Nephron progenitor cell (in vitro differentiated cells): ENCODE results near the gene TALDO1.
A peak's percentile ranks its signal among the peaks of the same experiment; 100 is the strongest.

Source experiments
- DNase-seq: peaks from one replicate; pipeline ENCODE4 v3.0.0; 2021
- H3K27ac Mint-ChIP-seq: 2 replicates; pipeline ENCODE4 v1.8.0; 2021; ENCODE audit warnings: mild to moderate bottlenecking, moderate library complexity, mixed read lengths
- H3K27me3 Mint-ChIP-seq: 2 replicates; pipeline ENCODE4 v1.8.0; 2021; ENCODE audit warnings: mild to moderate bottlenecking, low read depth, mixed read lengths; ENCODE audit not compliant: poor library complexity
- H3K36me3 Mint-ChIP-seq: 2 replicates; pipeline ENCODE4 v1.8.0; 2021; ENCODE audit warnings: low read depth, mixed read lengths
- H3K4me1 Mint-ChIP-seq: 2 replicates; pipeline ENCODE4 v1.8.0; 2021; ENCODE audit warnings: mixed read lengths
- H3K4me3 Mint-ChIP-seq: 2 replicates; pipeline ENCODE4 v1.8.0; 2021; ENCODE audit warnings: mild to moderate bottlenecking, moderate library complexity, mixed read lengths
- H3K9me3 Mint-ChIP-seq: 2 replicates; pipeline ENCODE4 v1.8.0; 2021; ENCODE audit warnings: mild to moderate bottlenecking, moderate library complexity, mixed read lengths
- TF ChIP-seq, protein P1 (sequence below): fragments of 200-600 bp; sonication (generic); IDR thresholded peaks from 2 replicates; pipeline ENCODE4 v1.5.0; 2021; ENCODE audit warnings: antibody characterized with exemption

Gene TALDO1

DNA sequence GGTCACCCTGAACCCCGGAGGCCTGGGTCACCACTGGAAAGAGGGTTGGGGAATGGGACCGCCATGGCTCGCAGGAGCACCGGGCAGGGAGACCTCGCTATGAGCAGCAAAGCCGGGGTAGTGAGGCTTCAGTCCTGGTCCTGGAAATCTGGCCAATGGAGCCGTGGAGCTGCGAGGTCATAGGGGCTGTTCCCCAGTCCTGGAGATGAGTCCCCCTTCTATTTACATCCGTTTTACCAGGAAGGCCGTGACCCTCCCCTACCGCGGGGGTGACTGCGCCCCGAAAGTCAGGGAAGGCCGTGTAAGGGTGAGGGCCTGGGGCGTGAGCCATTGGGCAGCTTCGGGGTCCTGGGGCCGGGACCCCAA lies 57.3 kb downstream of the TALDO1 start:
- DNase-seq = no peak
- TF ChIP-seq, protein P1, sequence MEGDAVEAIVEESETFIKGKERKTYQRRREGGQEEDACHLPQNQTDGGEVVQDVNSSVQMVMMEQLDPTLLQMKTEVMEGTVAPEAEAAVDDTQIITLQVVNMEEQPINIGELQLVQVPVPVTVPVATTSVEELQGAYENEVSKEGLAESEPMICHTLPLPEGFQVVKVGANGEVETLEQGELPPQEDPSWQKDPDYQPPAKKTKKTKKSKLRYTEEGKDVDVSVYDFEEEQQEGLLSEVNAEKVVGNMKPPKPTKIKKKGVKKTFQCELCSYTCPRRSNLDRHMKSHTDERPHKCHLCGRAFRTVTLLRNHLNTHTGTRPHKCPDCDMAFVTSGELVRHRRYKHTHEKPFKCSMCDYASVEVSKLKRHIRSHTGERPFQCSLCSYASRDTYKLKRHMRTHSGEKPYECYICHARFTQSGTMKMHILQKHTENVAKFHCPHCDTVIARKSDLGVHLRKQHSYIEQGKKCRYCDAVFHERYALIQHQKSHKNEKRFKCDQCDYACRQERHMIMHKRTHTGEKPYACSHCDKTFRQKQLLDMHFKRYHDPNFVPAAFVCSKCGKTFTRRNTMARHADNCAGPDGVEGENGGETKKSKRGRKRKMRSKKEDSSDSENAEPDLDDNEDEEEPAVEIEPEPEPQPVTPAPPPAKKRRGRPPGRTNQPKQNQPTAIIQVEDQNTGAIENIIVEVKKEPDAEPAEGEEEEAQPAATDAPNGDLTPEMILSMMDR = no peak
- Mint-ChIP-seq H3K4me3 (peak overlapping the region; percentile 78), H3K9me3 (no peaks in the 10 kb centered on the region), H3K36me3 (no peaks in the 10 kb centered on the region), H3K27ac (no peak overlapping the region), H3K4me1 (peaks cover 19% of the 10 kb centered on the region), H3K27me3 (no peaks in the 10 kb centered on the region)

DNA sequence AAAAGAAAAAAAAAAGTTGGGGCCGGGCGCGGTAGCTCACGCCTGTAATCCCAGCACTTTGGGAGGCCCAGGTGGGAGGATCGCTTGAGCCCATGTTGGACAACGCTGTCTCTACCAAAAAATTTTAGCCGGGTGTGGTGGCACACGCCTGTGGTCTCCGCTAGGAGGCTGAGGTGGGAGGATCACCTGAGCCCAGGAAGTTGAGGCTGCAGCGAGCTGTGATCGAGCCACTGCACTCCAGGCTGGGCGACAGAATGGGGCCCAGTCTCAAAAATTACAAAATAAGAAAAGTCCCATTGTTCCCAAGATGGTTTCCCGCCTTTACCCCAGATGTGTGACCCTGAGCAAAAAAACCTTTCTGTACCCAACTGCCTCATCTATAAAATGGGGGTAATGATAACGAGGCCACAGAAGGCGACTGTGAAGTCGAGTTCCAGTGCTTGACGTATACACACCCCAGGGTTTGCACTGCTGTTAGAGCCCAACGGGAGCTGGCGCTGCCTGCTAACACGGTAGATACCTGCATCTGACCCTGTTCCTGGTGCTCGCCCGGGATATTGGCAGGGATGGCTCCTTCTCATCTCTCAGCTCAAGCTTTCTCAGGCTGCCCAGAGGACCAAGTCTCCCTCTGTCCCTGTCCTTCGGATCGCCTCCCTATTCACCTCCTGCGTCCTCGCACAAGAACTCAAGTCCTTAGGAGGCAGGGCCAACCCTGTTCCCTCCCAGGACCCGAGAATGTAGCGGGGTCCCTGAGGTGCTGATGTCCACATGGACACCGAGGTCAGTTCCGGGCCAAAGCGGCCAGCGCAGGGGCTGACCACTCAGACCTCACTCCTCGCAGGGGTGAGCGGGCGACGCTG lies 61.4 kb downstream of the TALDO1 start:
- H3K27ac Mint-ChIP-seq = peak overlapping the region; percentile 100
- H3K4me3 Mint-ChIP-seq = peak overlapping the region; percentile 96
- H3K4me1 Mint-ChIP-seq = peaks cover 36% of the 10 kb centered on the region
- H3K36me3 Mint-ChIP-seq = peaks cover 24% of the 10 kb centered on the region
- DNase-seq = no peak
- H3K9me3 Mint-ChIP-seq = no peaks in the 10 kb centered on the region
- TF ChIP-seq, protein P1 = no peak
- no peaks in the 10 kb centered on the region for H3K27me3 Mint-ChIP-seq

DNA sequence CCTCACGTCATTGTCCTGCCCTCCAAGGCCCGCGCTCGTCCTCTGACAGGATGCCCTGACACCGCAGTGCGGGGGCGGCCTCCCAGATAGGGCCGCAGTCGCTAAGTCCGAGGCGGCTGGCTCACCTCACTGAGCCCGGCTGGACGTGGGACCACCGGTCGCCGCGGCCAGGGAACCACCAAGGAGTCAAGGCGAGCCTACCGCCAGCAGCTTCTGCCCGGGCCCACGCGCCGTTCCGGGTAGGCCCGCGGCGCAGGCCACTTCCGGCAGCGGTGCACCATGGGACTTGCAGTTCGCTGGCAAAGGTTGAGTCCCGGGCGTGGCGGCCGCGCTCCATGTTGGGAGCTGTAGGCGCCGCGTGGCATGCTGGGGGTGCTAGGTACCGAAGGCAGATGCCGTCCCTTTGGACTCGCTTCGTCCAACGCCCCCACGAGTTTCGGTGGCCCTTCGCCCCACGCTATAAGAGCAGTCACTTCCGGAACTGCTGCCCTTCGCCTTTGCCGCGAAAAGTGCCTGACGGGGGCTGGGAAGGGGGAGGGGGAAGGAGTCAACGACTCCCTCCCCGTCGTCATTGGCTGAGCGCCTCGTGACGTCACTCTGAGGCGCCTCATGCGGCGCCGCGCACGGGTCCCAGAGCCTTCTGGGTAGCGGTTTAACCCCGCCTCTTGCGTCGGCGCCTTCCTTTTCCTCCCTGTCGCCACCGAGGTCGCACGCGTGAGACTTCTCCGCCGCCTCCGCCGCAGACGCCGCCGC lies 62.2 kb downstream of the TALDO1 start, which contains the start of gene RPLP2:
RPLP2 (plus strand) TSS at position 681 of the 753 bp plus-strand sequence. CDS start 268 bp downstream, outside the sequence.
- Mint-ChIP-seq H3K4me3 (peak within 1 kb of the TSS; percentile 96), H3K9me3 (no peaks in the 10 kb centered on the region)
- TF ChIP-seq, protein P1 = no peak

DNA sequence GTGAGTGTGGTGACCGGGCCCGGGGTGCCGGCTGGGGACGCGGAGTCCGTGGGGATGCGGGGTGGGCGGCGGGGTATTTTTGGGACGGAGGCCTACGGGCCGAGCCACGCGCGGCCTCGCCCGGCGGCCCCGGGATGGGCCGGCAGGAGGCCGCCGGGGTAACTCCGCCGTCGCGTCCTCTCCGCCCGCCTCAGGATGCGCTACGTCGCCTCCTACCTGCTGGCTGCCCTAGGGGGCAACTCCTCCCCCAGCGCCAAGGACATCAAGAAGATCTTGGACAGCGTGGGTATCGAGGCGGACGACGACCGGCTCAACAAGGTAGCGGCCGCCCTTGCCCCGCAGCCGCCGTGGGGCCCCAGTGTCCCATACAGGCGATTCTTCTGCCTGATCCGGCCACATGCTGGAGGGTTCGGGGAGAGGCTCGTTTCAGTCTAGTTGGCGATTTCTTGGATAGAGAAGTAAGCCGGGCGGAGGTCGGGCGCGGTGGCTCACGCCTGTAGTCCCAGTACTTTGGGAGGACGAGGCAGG lies 62.8 kb downstream of the TALDO1 start:
- H3K4me1 Mint-ChIP-seq = peaks cover 36% of the 10 kb centered on the region
- H3K36me3 Mint-ChIP-seq = peaks cover 28% of the 10 kb centered on the region
- DNase-seq = no peak
- H3K9me3 Mint-ChIP-seq = no peaks in the 10 kb centered on the region
- H3K4me3 Mint-ChIP-seq = peak overlapping the region; percentile 96
- no peaks in the 10 kb centered on the region for H3K27me3 Mint-ChIP-seq
- TF ChIP-seq, protein P1 = no peak
- H3K27ac Mint-ChIP-seq = peak overlapping the region; percentile 80

More for the DNA sequence above, 62.2 kb downstream of the TALDO1 start, which contains the start of gene RPLP2:
- Mint-ChIP-seq H3K27me3 (no peaks in the 10 kb centered on the region), H3K27ac (peak within 1 kb of the TSS; percentile 100), H3K36me3 (peaks cover 28% of the 10 kb centered on the region), H3K4me1 (peaks cover 36% of the 10 kb centered on the region)
- peak; percentile 97 for DNase-seq

DNA sequence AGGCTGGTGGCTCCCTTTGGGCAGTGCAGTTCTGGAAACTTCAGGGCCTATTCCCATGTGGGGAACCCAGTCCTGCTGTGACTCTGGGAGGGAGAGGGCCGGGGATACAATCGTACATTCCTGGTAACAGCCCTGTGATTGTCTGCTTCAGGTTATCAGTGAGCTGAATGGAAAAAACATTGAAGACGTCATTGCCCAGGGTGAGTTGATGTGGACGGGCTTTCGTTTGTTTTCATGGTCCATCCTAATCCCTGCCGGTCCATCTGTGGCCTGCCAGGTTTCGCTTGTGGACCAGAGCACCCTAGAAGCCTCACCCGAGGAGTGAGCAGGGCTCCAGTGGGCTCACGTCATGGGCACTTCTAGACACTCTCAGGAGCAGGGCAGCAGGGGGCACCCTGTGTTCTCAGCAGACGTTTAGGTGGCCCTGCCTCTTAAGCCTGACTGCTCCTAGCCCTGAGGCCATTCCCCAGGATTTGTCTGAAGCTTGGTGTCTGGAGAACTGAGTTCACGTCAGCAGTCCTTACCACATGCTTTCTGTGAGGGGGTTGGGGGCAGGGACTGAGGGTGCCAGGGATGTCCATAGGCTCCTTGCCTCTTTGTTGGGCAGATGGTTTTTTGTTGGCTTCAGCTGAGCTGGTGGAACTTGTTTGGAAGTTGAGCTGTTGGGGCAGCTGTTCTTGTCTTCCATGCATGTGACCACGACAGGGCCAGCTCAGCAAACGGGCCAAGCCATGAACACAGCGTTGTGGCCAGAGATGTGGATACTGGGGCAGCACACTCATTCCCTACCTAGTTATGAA lies 64.4 kb downstream of the TALDO1 start:
- H3K4me3 Mint-ChIP-seq = peak overlapping the region; percentile 96
- H3K4me1 Mint-ChIP-seq = peaks cover 32% of the 10 kb centered on the region
- H3K27ac Mint-ChIP-seq = peak overlapping the region; percentile 86
- no peaks in the 10 kb centered on the region for H3K9me3 Mint-ChIP-seq
- no peak for DNase-seq
- H3K36me3 Mint-ChIP-seq = peaks cover 28% of the 10 kb centered on the region
- no peaks in the 10 kb centered on the region for H3K27me3 Mint-ChIP-seq
- TF ChIP-seq, protein P1 = no peak
